Measurements from ENCODE around the gene AQP4. TPM values are rescaled to one million over a fixed set of nuclear protein-coding genes. Genes with fewer than 3 reads are reported as not detected.

The AQP4 gene
- polyA plus RNA-seq, 1 donor (not counting 4 experiments of a cell fraction or from before 2014, with no cell fraction given), result not detected

DNA sequence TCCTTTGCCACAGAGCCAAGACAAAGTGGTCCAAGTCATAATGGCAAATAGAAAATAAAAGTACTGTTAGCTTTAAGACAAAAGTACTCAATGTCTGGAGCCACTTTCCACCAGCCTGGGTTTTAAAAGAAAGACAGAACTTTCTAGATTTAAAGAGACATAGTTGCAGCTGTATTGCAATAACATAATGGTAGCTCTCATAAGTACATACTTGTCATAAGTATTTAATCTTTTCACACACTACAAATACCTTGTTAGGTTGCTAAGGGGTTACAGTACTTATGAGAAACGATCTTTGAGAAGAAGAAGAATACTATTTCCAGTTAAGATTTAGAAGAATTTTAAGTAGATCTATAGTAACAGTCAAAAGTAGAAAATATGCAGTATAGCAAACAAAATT is 28.9 kb upstream of the AQP4 start:
- no peak for TF ChIP-seq EZH2 (IDR thresholded peaks at IDR 0.05; ENCODE audit: low read length)
- TF ChIP-seq, protein P1, sequence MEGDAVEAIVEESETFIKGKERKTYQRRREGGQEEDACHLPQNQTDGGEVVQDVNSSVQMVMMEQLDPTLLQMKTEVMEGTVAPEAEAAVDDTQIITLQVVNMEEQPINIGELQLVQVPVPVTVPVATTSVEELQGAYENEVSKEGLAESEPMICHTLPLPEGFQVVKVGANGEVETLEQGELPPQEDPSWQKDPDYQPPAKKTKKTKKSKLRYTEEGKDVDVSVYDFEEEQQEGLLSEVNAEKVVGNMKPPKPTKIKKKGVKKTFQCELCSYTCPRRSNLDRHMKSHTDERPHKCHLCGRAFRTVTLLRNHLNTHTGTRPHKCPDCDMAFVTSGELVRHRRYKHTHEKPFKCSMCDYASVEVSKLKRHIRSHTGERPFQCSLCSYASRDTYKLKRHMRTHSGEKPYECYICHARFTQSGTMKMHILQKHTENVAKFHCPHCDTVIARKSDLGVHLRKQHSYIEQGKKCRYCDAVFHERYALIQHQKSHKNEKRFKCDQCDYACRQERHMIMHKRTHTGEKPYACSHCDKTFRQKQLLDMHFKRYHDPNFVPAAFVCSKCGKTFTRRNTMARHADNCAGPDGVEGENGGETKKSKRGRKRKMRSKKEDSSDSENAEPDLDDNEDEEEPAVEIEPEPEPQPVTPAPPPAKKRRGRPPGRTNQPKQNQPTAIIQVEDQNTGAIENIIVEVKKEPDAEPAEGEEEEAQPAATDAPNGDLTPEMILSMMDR (optimal IDR thresholded peaks at IDR 0.05 in 1 of 3, IDR thresholded peaks at IDR 0.05 in 1 of 3, conservative IDR thresholded peaks at IDR 0.05 in 1 of 3; ENCODE audit: extremely low read depth in 1 of 3, insufficient read depth in 2 of 3, low read length in 3 of 3), result no peak
- dilution Hi-C loops (cut with MboI; ENCODE audit: extremely low pct_ligation_motif_present, low sequenced_read_pairs), result no loop called here

DNA sequence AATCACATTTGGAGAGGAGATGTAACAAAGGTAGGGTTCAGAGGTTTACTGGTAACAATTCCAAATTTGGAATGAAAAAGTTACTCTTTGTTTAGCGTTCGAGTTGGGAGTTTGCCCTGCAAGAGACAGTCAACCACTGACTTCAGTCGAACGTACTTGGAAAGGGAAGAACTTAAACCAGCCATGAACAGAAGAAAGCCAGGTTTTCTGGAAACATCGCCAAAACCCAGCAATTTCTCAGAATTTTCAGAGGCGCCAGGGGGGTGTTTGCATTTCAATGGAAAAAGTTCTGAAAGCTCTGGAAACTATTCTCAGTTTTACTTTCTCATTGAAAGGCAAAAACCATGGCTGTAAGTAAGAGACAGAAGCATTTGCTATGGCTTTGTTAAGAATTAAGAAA is 28.5 kb upstream of the AQP4 start:
- H3K4me2 ChIP-seq (ENCODE audit: control insufficient read depth, extremely low read depth, insufficient read depth, low read depth, low read length), result no peak overlapping the region
- no peak for TF ChIP-seq EZH2 (IDR thresholded peaks at IDR 0.05; ENCODE audit: low read length)
- TF ChIP-seq, protein P1 (optimal IDR thresholded peaks at IDR 0.05 in 1 of 3, IDR thresholded peaks at IDR 0.05 in 1 of 3, conservative IDR thresholded peaks at IDR 0.05 in 1 of 3; ENCODE audit: extremely low read depth in 1 of 3, insufficient read depth in 2 of 3, low read length in 3 of 3), result no peak
- no peaks in the 10 kb centered on the region for H3K79me2 ChIP-seq (ENCODE audit: control insufficient read depth, insufficient read depth, low read length)
- no peaks in the 10 kb centered on the region for H3K27me3 ChIP-seq (ENCODE audit: control insufficient read depth, extremely low read depth, insufficient read depth, low read length)
- dilution Hi-C loops (cut with MboI; ENCODE audit: extremely low pct_ligation_motif_present, low sequenced_read_pairs), result no loop called here
- no peak overlapping the region for H3K4me3 ChIP-seq (ENCODE audit: control insufficient read depth in 2 of 3, extremely low read depth in 1 of 3, insufficient read depth in 2 of 3, low read depth in 1 of 3, low read length in 3 of 3)
- H3K4me1 ChIP-seq (ENCODE audit: control insufficient read depth, extremely low read depth, insufficient read depth, low read length), result no peaks in the 10 kb centered on the region
- H2AFZ ChIP-seq (ENCODE audit: control insufficient read depth, low read length), result no peak overlapping the region
- H4K20me1 ChIP-seq (ENCODE audit: control insufficient read depth, extremely low read depth, insufficient read depth, low read length), result no peaks in the 10 kb centered on the region
- no peaks in the 10 kb centered on the region for H3K9me3 ChIP-seq (ENCODE audit: control insufficient read depth, low read depth, low read length)
- FAIRE-seq, result no peak
- DNase-seq (ENCODE audit: low read depth, low spot score), result no peak
- no peaks in the 10 kb centered on the region for H3K36me3 ChIP-seq (ENCODE audit: control insufficient read depth in 2 of 2, extremely low read depth in 1 of 2, insufficient read depth in 2 of 2, low read length in 2 of 2)
- no peak overlapping the region for H3K9ac ChIP-seq (ENCODE audit: control insufficient read depth, extremely low read depth, insufficient read depth, low read length)
- no peak overlapping the region for H3K27ac ChIP-seq (ENCODE audit: control insufficient read depth, insufficient read depth, low read length)
- no peaks in the 10 kb centered on the region for H3K9me1 ChIP-seq (ENCODE audit: control insufficient read depth, extremely low read depth, insufficient read depth, low read length)

More for the DNA sequence above, 28.9 kb upstream of the AQP4 start:
- Histone ChIP-seq H3K9me1 (ENCODE audit: control insufficient read depth, extremely low read depth, insufficient read depth, low read length) (no peaks in the 10 kb centered on the region), H4K20me1 (ENCODE audit: control insufficient read depth, extremely low read depth, insufficient read depth, low read length) (no peaks in the 10 kb centered on the region), H3K9ac (ENCODE audit: control insufficient read depth, extremely low read depth, insufficient read depth, low read length) (no peak overlapping the region), H3K27ac (ENCODE audit: control insufficient read depth, insufficient read depth, low read length) (no peak overlapping the region), H3K27me3 (ENCODE audit: control insufficient read depth, extremely low read depth, insufficient read depth, low read length) (no peaks in the 10 kb centered on the region), H3K79me2 (ENCODE audit: control insufficient read depth, insufficient read depth, low read length) (no peaks in the 10 kb centered on the region), H3K9me3 (ENCODE audit: control insufficient read depth, low read depth, low read length) (no peaks in the 10 kb centered on the region), H3K4me3 (ENCODE audit: control insufficient read depth in 2 of 3, extremely low read depth in 1 of 3, insufficient read depth in 2 of 3, low read depth in 1 of 3, low read length in 3 of 3) (no peak overlapping the region), H3K36me3 (ENCODE audit: control insufficient read depth in 2 of 2, extremely low read depth in 1 of 2, insufficient read depth in 2 of 2, low read length in 2 of 2) (no peaks in the 10 kb centered on the region), H3K4me1 (ENCODE audit: control insufficient read depth, extremely low read depth, insufficient read depth, low read length) (no peaks in the 10 kb centered on the region), H3K4me2 (ENCODE audit: control insufficient read depth, extremely low read depth, insufficient read depth, low read depth, low read length) (no peak overlapping the region), H2AFZ (ENCODE audit: control insufficient read depth, low read length) (no peak overlapping the region)
- FAIRE-seq, result no peak
- DNase-seq (ENCODE audit: low read depth, low spot score), result no peak
